EH (cell line): ENCODE results near the gene UBTFL1.
A peak's percentile ranks its signal among the peaks of the same experiment; 100 is the strongest.
"Not testable (repeated sequence)": the region's sequence is repeated elsewhere in the genome, so short reads cannot be mapped to it uniquely, and the experiment has no call there.

Experiments used
- DNase-seq: peaks from one replicate; pipeline ENCODE4 v3.0.0-alpha.2; 2015; ENCODE audit warnings: low read depth

The UBTFL1 gene, protein sequence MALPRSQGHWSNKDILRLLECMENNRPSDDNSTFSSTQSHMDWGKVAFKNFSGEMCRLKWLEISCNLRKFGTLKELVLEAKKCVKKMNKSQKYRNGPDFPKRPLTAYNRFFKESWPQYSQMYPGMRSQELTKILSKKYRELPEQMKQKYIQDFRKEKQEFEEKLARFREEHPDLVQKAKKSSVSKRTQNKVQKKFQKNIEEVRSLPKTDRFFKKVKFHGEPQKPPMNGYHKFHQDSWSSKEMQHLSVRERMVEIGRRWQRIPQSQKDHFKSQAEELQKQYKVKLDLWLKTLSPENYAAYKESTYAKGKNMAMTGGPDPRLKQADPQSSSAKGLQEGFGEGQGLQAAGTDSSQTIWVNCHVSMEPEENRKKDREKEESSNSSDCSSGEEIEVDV

GRCh38 chr11:90085650-90086049 lies at the start of gene UBTFL1:
UBTFL1 (plus strand) TSS chr11:90085950; CDS start chr11:90085950, 0 bp downstream.
- DNase-seq, result not testable (repeated sequence)

DNA sequence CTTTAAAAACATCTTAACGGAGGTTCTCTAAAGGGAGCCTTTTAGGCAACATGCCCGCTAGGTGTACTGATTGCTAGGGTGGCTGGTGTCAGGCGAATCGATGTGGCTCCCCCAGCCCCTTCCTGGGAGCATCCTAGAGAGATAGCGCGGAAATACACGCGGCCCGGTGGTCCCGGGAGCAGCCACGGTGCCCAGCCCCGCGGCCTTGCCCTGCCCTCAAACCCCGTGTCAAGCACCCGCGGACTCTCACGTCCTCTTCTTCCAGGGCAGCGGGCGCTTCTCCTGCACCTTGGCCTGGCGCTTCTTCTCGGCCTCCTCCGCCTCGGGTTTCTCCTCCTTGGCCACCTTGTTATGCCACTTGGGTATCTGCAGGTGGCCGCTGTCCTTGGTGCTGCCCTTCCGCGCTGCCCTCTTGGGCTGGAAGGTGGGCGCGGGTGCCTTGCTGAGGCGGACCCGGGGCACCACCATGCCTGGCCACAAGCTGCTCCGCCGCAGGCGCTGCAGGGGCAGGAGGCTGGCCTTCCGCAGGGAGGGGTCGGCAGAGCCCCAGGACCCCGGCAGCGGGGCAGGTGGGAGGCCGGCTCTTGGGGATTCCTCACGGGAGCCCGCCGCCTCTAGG lies 34.0 kb upstream of the UBTFL1 start:
- DNase-seq, result not testable (repeated sequence)

DNA sequence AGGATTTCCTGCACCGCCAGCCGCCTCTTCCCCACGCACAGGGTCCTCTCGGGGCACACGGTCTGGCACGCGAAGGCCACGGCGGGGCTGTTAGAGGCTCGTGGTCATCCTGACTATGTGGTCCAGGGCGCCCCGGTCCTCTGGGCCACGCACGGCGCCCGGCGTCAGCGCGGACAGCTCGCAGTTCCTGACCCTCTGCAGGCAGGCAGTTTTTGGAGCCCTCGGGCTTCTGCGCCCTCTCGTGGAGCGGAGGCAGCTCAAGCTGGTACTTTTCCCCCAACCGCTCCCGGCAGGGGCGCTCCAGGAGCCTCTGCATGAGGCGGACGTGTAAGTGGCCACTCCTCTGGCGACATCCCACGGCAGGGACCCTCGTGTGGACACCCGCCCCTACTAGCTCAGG lies 33.4 kb upstream of the UBTFL1 start:
- DNase-seq, result not testable (repeated sequence)

DNA sequence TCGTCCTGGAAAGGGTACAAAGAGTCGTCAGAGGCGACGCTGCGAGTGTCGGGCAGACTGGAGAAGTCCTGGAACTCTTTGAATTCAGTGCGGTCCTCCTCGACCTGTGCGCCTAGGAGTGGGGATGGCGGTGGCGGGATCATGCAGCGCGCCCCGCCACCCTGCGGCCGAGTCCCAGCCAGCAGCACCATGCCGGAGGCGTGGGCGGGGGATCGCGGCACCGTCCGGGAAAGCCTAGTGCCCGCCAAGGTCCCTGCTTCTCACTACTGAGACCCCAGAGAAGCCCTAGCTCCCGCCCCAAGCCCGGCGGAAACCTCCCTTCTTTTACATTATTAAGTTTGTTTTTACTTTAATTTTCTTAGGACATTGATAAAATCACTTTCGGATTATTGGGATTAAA lies 32.2 kb upstream of the UBTFL1 start:
- DNase-seq, result not testable (repeated sequence)

- DNase-seq, result not testable (repeated sequence)
Measured at GRCh38 chr11:90088731-90089130, 3.0 kb downstream of the UBTFL1 start.

- not testable (repeated sequence) for DNase-seq
Measured at GRCh38 chr11:90095230-90095924, 9.6 kb downstream of the UBTFL1 start.

- not testable (repeated sequence) for DNase-seq
Measured at GRCh38 chr11:90098261-90098660, 12.5 kb downstream of the UBTFL1 start.

GRCh38 chr11:90100431-90100830 lies 14.7 kb downstream of the UBTFL1 start:
- no peak for DNase-seq

GRCh38 chr11:90113541-90113940 lies 27.8 kb downstream of the UBTFL1 start:
- no peak for DNase-seq

GRCh38 chr11:90120191-90120590 lies 34.4 kb downstream of the UBTFL1 start:
- no peak for DNase-seq

DNA sequence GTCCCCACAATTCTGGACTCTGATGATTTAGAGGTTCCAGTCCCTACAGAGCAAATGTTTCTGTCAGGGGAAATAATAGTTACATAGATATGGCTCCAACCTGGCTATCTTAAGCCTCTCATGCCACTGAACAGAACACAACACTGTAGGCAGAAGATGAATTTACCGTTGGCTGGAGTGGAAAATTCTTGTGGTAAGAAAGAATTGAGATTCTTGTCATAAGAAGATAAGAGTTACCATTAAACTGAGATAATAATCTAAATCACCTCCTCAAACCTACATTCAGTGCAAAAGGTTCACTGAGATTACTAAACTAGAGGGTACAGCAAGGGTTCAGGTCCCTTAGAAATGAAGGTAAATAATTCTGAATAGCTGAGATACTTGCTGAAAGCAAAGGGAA lies 38.6 kb downstream of the UBTFL1 start:
- no peak for DNase-seq

DNA sequence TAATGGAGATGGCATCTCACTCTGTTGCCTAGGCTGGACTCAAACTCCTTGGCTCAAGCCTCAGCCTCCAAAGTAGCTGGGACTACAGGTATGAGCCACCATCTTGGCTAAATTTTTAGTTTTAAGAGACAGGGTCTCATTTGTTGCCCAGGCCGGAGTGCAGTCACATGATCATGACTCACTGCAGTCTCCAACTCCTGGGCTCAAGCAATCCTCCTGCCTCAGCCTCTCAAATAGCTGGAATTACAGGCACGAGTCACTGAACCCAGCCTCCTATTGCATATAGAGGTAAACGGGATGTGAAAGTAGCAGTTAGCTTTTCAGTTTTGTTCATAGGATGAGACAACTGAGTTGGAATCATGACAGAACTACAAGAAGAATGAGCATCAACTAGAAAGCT lies 39.2 kb downstream of the UBTFL1 start:
- DNase-seq, result no peak

- no peak for DNase-seq
Measured at GRCh38 chr11:90133560-90134477, 48.1 kb downstream of the UBTFL1 start.

- DNase-seq, result peak; percentile 27
Measured at GRCh38 chr11:90134478-90135003, 48.8 kb downstream of the UBTFL1 start, which contains the start of gene NAALAD2. NAALAD2 (plus strand) TSS chr11:90134663; CDS start chr11:90134759, 96 bp downstream.

DNA sequence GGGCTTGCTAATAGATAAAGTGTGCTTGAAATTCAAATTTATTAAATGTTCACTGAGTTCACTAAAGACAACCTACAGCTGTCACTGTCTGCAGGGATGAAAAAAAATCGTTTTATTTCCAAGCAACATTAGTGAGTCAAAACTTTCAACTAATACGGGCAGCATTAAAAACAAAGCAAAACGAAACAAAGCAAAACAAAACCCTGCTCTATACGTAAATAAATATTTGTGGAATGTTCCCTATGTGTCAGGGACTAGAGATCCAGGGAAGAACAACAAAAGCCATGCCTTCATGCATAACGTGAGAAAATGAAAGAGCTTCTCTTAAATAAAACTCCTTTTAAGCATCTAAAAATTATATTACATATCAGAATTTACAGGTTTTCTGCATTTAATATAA lies 49.3 kb downstream of the UBTFL1 start:
- no peak for DNase-seq
